Suprapubic skin (tissue), 4 donors: ENCODE data around the gene ADAD2. TPM values are rescaled to one million over a fixed set of nuclear protein-coding genes. Genes with fewer than 3 reads are reported as not detected.
"Not testable (repeated sequence)": the region's sequence is repeated elsewhere in the genome, so short reads cannot be mapped to it uniquely, and the experiment has no call there.

Experiments used
- DNase-seq, 2 donors: peaks; one replicate each; pipeline ENCODE4 v3.0.0-alpha.2; 2019; ENCODE audit warnings: low spot score in 2 of 2
- H3K27ac ChIP-seq: fragments of 200-600 bp; sonication (generic); one replicate; pipeline ENCODE4 v1.5.1; 2019
- H3K27me3 ChIP-seq: fragments of 200-600 bp; sonication (generic); one replicate; pipeline ENCODE4 v1.5.1; 2019
- H3K36me3 ChIP-seq: fragments of 200-600 bp; sonication (generic); one replicate; pipeline ENCODE4 v1.5.1; 2019
- H3K4me1 ChIP-seq: fragments of 200-600 bp; sonication (generic); one replicate; pipeline ENCODE4 v1.5.1; 2019
- H3K4me3 ChIP-seq: fragments of 200-600 bp; sonication (generic); one replicate; pipeline ENCODE4 v1.5.1; 2019; ENCODE audit warnings: mild to moderate bottlenecking
- H3K9me3 ChIP-seq: fragments of 200-600 bp; sonication (generic); one replicate; pipeline ENCODE4 v1.5.1; 2019
- CTCF ChIP-seq, 2 donors: fragments of 200-600 bp in 1 of 2; fragments of 450-650 bp in 1 of 2; sonication (generic) in 1 of 2; IDR thresholded peaks; one replicate each; pipeline ENCODE4 v1.5.1; 2016 to 2019; ENCODE audit warnings: antibody characterized with exemption in 2 of 2, mild to moderate bottlenecking in 1 of 2, moderate library complexity in 1 of 2
- EP300 ChIP-seq: sonication (generic); formaldehyde crosslinking; IDR thresholded peaks from one replicate; pipeline ENCODE4 v1.6.1; 2017; ENCODE audit warnings: antibody characterized with exemption
- POLR2A ChIP-seq, 2 donors: fragments of 450-650 bp; IDR thresholded peaks; one replicate each; pipeline ENCODE4 v1.6.1; 2017; ENCODE audit warnings: antibody characterized with exemption in 2 of 2, mild to moderate bottlenecking in 2 of 2, moderate library complexity in 2 of 2
- POLR2AphosphoS5 ChIP-seq, 3 donors: sonication (generic); formaldehyde crosslinking; IDR thresholded peaks; one replicate each; pipeline ENCODE4 v1.6.1; 2017; ENCODE audit warnings: antibody characterized with exemption in 3 of 3
- WGBS: methylation state at CpG from one replicate; pipeline ENCODE4 v1.1.5; 2018; 5-methylcytosine and 5-hydroxymethylcytosine counted together
- total RNA-seq, 4 donors: library from RNA; depleted of rRNA; stranded (reverse); fragments of >200 nt; gene quantifications; one replicate each; pipeline ENCODE4 v1.1.0, GENCODE V29; 2016

Gene ADAD2
- total RNA-seq, 4 donors from 2014 or later: 1.9 to 2.6 (median 2.4) TPM; not detected in 1

- DNase-seq: no peak
- Histone ChIP-seq H3K27ac (no peak overlapping the region), H3K27me3 (no peaks in the 10 kb centered on the region), H3K4me3 (no peak overlapping the region), H3K36me3 (no peaks in the 10 kb centered on the region), H3K4me1 (no peaks in the 10 kb centered on the region), H3K9me3 (no peaks in the 10 kb centered on the region)
- WGBS: 78% methylated on average over 4 of the region's 4 CpGs
- no peak for TF ChIP-seq POLR2AphosphoS5 (IDR thresholded peaks at IDR 0.05)
- TF ChIP-seq CTCF (IDR thresholded peaks at IDR 0.05): no peak
- no peak for TF ChIP-seq EP300
- no peak for TF ChIP-seq POLR2A (IDR thresholded peaks at IDR 0.05)
Measured at GRCh38 chr16:84212631-84213030, 21.7 kb downstream of the ADAD2 start.

- DNase-seq: no peak
- Histone ChIP-seq H3K4me3 (no peak overlapping the region), H3K27ac (no peak overlapping the region), H3K36me3 (no peaks in the 10 kb centered on the region), H3K4me1 (no peaks in the 10 kb centered on the region), H3K9me3 (no peaks in the 10 kb centered on the region), H3K27me3 (no peaks in the 10 kb centered on the region)
- no peak for TF ChIP-seq POLR2A (IDR thresholded peaks at IDR 0.05)
- TF ChIP-seq EP300: no peak
- TF ChIP-seq CTCF (IDR thresholded peaks at IDR 0.05): no peak
- no peak for TF ChIP-seq POLR2AphosphoS5 (IDR thresholded peaks at IDR 0.05)
- 80% methylated on average over 12 of the region's 15 CpGs for WGBS
Measured at GRCh38 chr16:84214451-84215066, 23.6 kb downstream of the ADAD2 start.

- Histone ChIP-seq H3K27ac (no peak overlapping the region), H3K4me3 (no peak overlapping the region), H3K27me3 (no peaks in the 10 kb centered on the region), H3K9me3 (no peaks in the 10 kb centered on the region), H3K4me1 (no peaks in the 10 kb centered on the region), H3K36me3 (no peaks in the 10 kb centered on the region)
- no peak for DNase-seq
- 86% methylated on average over 5 of the region's 5 CpGs for WGBS
- TF ChIP-seq POLR2A (IDR thresholded peaks at IDR 0.05) (no peak), POLR2AphosphoS5 (IDR thresholded peaks at IDR 0.05) (no peak), EP300 (no peak), CTCF (IDR thresholded peaks at IDR 0.05) (no peak)
Measured at GRCh38 chr16:84215531-84215930, 24.6 kb downstream of the ADAD2 start.

GRCh38 chr16:84216144-84216543, 25.2 kb downstream of the ADAD2 start:
- not testable (repeated sequence) for H3K9me3 ChIP-seq, H3K4me1 ChIP-seq, H3K27ac ChIP-seq, H3K27me3 ChIP-seq, H3K36me3 ChIP-seq, DNase-seq, H3K4me3 ChIP-seq
- WGBS: 90% methylated on average over 3 of the region's 3 CpGs

- Histone ChIP-seq H3K27me3 (no peaks in the 10 kb centered on the region), H3K4me3 (no peak overlapping the region), H3K36me3 (no peaks in the 10 kb centered on the region), H3K27ac (no peak overlapping the region), H3K4me1 (no peaks in the 10 kb centered on the region), H3K9me3 (no peaks in the 10 kb centered on the region)
- TF ChIP-seq CTCF (IDR thresholded peaks at IDR 0.05) (no peak), POLR2A (IDR thresholded peaks at IDR 0.05) (no peak), POLR2AphosphoS5 (IDR thresholded peaks at IDR 0.05) (no peak)
- WGBS: 79% methylated on average over 17 of the region's 17 CpGs
- no peak for DNase-seq
Measured at GRCh38 chr16:84218176-84218823, 27.3 kb downstream of the ADAD2 start.

- Histone ChIP-seq H3K4me3 (no peak overlapping the region), H3K27me3 (no peaks in the 10 kb centered on the region), H3K4me1 (no peaks in the 10 kb centered on the region), H3K9me3 (no peaks in the 10 kb centered on the region), H3K27ac (no peak overlapping the region), H3K36me3 (no peaks in the 10 kb centered on the region)
- TF ChIP-seq POLR2A (IDR thresholded peaks at IDR 0.05) (no peak), CTCF (IDR thresholded peaks at IDR 0.05) (no peak), EP300 (no peak), POLR2AphosphoS5 (IDR thresholded peaks at IDR 0.05) (no peak)
- no peak for DNase-seq
- 62% methylated on average over 6 of the region's 6 CpGs for WGBS
Measured at GRCh38 chr16:84218956-84219355, 28.0 kb downstream of the ADAD2 start.
